Endodermal cell (in vitro differentiated cells): Measurements from ENCODE around the gene GHDC. TPM values are rescaled to one million over a fixed set of nuclear protein-coding genes. Genes with fewer than 3 reads are reported as not detected.
"Not testable (repeated sequence)": the region's sequence is repeated elsewhere in the genome, so short reads cannot be mapped to it uniquely, and the experiment has no call there.

Experiments used
- DNase-seq: peaks from one replicate; pipeline ENCODE4 v3.0.0-alpha.2; 2017
- H3K27ac ChIP-seq: 2 replicates; pipeline ENCODE4 v1.5.1; 2013; ENCODE audit warnings: mild to moderate bottlenecking, low read depth, low read length, moderate library complexity
- H3K27me3 ChIP-seq: 2 replicates; pipeline ENCODE4 v1.6.1; 2013; ENCODE audit warnings: mild to moderate bottlenecking, low read length, moderate library complexity; ENCODE audit not compliant: insufficient read depth, control insufficient read depth, poor library complexity, severe bottlenecking
- H3K36me3 ChIP-seq: 2 replicates; pipeline ENCODE4 v1.7.0; 2013; ENCODE audit warnings: mild to moderate bottlenecking, low read length, moderate library complexity; ENCODE audit not compliant: control insufficient read depth, insufficient read depth
- H3K4me1 ChIP-seq: one replicate; pipeline ENCODE4 v1.7.0; 2013; ENCODE audit warnings: low read length; ENCODE audit not compliant: control insufficient read depth, insufficient read depth
- H3K4me3 ChIP-seq: 2 replicates; pipeline ENCODE4 v1.5.1; 2013; ENCODE audit warnings: mild to moderate bottlenecking, low read length, moderate library complexity
- H3K9ac ChIP-seq: 2 replicates; pipeline ENCODE4 v1.6.1; 2013; ENCODE audit warnings: mild to moderate bottlenecking, low read length, moderate library complexity; ENCODE audit not compliant: poor library complexity, severe bottlenecking; ENCODE audit errors: extremely low read depth
- H3K9me3 ChIP-seq: 2 replicates; pipeline ENCODE4 v1.6.1; 2013; ENCODE audit warnings: mild to moderate bottlenecking, low read length, moderate library complexity; ENCODE audit not compliant: control insufficient read depth
- H3K27ac Mint-ChIP-seq: 2 replicates; pipeline ENCODE4 v1.8.0; 2020; ENCODE audit warnings: mixed read lengths
- H3K27me3 Mint-ChIP-seq: 2 replicates; pipeline ENCODE4 v1.8.0; 2021; ENCODE audit warnings: mild to moderate bottlenecking, mixed read lengths; ENCODE audit not compliant: insufficient read depth
- H3K36me3 Mint-ChIP-seq: 2 replicates; pipeline ENCODE4 v1.8.0; 2020; ENCODE audit warnings: low read depth, mixed read lengths
- H3K4me1 Mint-ChIP-seq: 2 replicates; pipeline ENCODE4 v1.8.0; 2020; ENCODE audit warnings: mixed read lengths
- H3K4me3 Mint-ChIP-seq: 2 replicates; pipeline ENCODE4 v1.8.0; 2020; ENCODE audit warnings: mild to moderate bottlenecking, moderate library complexity, mixed read lengths
- H3K9me3 Mint-ChIP-seq: 2 replicates; pipeline ENCODE4 v1.8.0; 2020; ENCODE audit warnings: mild to moderate bottlenecking, mixed read lengths
- CTCF ChIP-seq: fragments of 200-600 bp; sonication (generic); conservative IDR thresholded peaks from 2 replicates; pipeline ENCODE4 v1.5.0; 2021; ENCODE audit warnings: antibody characterized with exemption, mild to moderate bottlenecking
- WGBS, 2 experiments: methylation state at CpG; one replicate each; pipeline versions ENCODE4 v1.1.5 to v1.1.7; 2013; ENCODE audit warnings: missing lambda C conversion rate in 2 of 2, mixed read lengths in 1 of 2; ENCODE audit not compliant: insufficient coverage in 1 of 2, insufficient read length in 1 of 2; 5-methylcytosine and 5-hydroxymethylcytosine counted together
- total RNA-seq, 2 donors: library from RNA; stranded (reverse); fragmentation: NEBNext Ultra II Directional in 1 of 2; extraction: Animal tissue kit (Norgen Biotek cat#: 25700) in 1 of 2; gene quantifications; 2 replicates in 1 of 2; 3 replicates in 1 of 2; pipeline ENCODE4 v1.2.1, GENCODE V29; 2021

Gene GHDC
- total RNA-seq, 2 donors from 2014 or later = 4.4 to 8.4 TPM

- Histone ChIP-seq H3K9me3 (no peaks in the 10 kb centered on the region), H3K4me1 (no peaks in the 10 kb centered on the region), H3K36me3 (peaks cover 30% of the 10 kb centered on the region), H3K4me3 (no peak overlapping the region), H3K9ac (no peak overlapping the region), H3K27me3 (no peaks in the 10 kb centered on the region), H3K27ac (no peak overlapping the region)
- no peak overlapping the region for H3K27ac Mint-ChIP-seq
- no peak overlapping the region for H3K4me3 Mint-ChIP-seq
- no peak for TF ChIP-seq CTCF
- no peaks in the 10 kb centered on the region for H3K9me3 Mint-ChIP-seq
- H3K36me3 Mint-ChIP-seq = peaks cover 14% of the 10 kb centered on the region
- H3K4me1 Mint-ChIP-seq = no peaks in the 10 kb centered on the region
- DNase-seq = no peak
- H3K27me3 Mint-ChIP-seq = no peaks in the 10 kb centered on the region
- 98% methylated on average over 5 of the region's 5 CpGs; no CpG with 5 or more reads in 1 of the 2 experiments for WGBS, 2 experiments
Observed at GRCh38 chr17:42225646-42226045, 31.4 kb upstream of the GHDC start.

- Mint-ChIP-seq H3K36me3 (peaks cover 16% of the 10 kb centered on the region), H3K27ac (no peak overlapping the region), H3K4me3 (no peak overlapping the region), H3K9me3 (no peaks in the 10 kb centered on the region), H3K27me3 (no peaks in the 10 kb centered on the region), H3K4me1 (no peaks in the 10 kb centered on the region)
- 95 to 97% methylated on average over 4 to 6 of the region's 6 CpGs for WGBS, 2 experiments
- no peak overlapping the region for H3K9ac ChIP-seq
- no peaks in the 10 kb centered on the region for H3K27me3 ChIP-seq
- H3K36me3 ChIP-seq = peaks cover 30% of the 10 kb centered on the region
- TF ChIP-seq CTCF = no peak
- H3K27ac ChIP-seq = no peak overlapping the region
- H3K9me3 ChIP-seq = no peaks in the 10 kb centered on the region
- no peaks in the 10 kb centered on the region for H3K4me1 ChIP-seq
- no peak overlapping the region for H3K4me3 ChIP-seq
- DNase-seq = no peak
Observed at GRCh38 chr17:42224651-42225050, 30.4 kb upstream of the GHDC start.

GRCh38 chr17:42221886-42222745, 27.8 kb upstream of the GHDC start:
- Mint-ChIP-seq H3K4me1 (no peaks in the 10 kb centered on the region), H3K36me3 (peaks cover 26% of the 10 kb centered on the region), H3K9me3 (no peaks in the 10 kb centered on the region), H3K27me3 (no peaks in the 10 kb centered on the region), H3K4me3 (no peak overlapping the region), H3K27ac (no peak overlapping the region)
- H3K36me3 ChIP-seq = peaks cover 33% of the 10 kb centered on the region
- no peaks in the 10 kb centered on the region for H3K27me3 ChIP-seq
- no peak overlapping the region for H3K9ac ChIP-seq
- peak; percentile 85 for DNase-seq
- peak; percentile 85 for TF ChIP-seq CTCF
- 62 to 65% methylated on average over 3 of the region's 3 CpGs for WGBS, 2 experiments
- no peak overlapping the region for H3K27ac ChIP-seq
- no peaks in the 10 kb centered on the region for H3K4me1 ChIP-seq
- H3K4me3 ChIP-seq = no peak overlapping the region
- H3K9me3 ChIP-seq = no peaks in the 10 kb centered on the region

- H3K9me3 ChIP-seq, H3K27ac Mint-ChIP-seq, H3K4me3 ChIP-seq, H3K27me3 ChIP-seq, H3K27ac ChIP-seq, H3K9me3 Mint-ChIP-seq, H3K27me3 Mint-ChIP-seq, DNase-seq, H3K4me1 ChIP-seq, H3K4me3 Mint-ChIP-seq, H3K9ac ChIP-seq: not testable (repeated sequence)
- peaks cover 35% of the 10 kb centered on the region for H3K36me3 ChIP-seq
- no CpG with 5 or more reads among the region's 17 CpGs for WGBS, 2 experiments
- H3K36me3 Mint-ChIP-seq = peaks cover 28% of the 10 kb centered on the region
- H3K4me1 Mint-ChIP-seq = peaks cover 11% of the 10 kb centered on the region
Observed at GRCh38 chr17:42219280-42219679, 25.0 kb upstream of the GHDC start.
